Measurements from ENCODE around the gene MFSD1.

Gene MFSD1

GRCh38 chr3:158875700-158876099, 73.8 kb downstream of the MFSD1 start:
- TF ChIP-seq CTCF (IDR thresholded peaks at IDR 0.05; ENCODE audit: low read depth, low read length) (no peak), MAX (IDR thresholded peaks at IDR 0.05; ENCODE audit: low read depth, low read length) (no peak), POLR2A (IDR thresholded peaks at IDR 0.05; ENCODE audit: extremely low read depth, insufficient read length) (no peak), MYC (IDR thresholded peaks at IDR 0.05; ENCODE audit: low read depth, low read length) (no peak)
- DNase-seq (ENCODE audit: low read depth): no peak
- H3K4me3 ChIP-seq (ENCODE audit: low read depth, low read length): no peak overlapping the region
